ENCODE results near the gene IL18R1.

Gene IL18R1

DNA sequence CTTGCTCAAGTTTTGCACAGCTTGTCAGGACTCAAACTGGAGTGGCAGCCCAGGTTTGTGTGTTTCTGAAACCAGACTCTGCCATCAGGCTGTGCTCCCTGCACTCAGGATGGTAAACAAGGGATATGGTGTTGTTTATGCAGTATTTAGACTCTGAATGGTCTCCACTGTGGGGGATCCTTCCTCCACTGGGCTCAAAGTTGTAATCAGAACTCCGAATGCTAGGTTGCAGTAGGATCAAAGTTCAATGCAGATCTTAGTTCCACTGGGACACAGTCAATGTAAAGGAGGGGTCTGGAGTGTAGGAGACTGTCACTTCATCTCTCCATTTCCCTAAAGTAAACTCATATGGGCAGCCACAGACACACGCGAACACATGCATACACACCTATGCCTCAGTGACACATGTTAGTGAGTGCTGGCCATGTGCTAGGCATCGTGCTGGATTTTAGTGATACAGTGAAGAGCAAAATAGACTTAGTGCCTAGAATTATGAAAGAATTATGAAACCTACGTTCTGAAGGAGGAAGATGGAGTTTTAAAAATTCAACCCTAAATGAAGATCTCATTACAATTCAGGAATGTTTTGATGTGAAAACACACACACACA is 6.1 kb downstream of the IL18R1 start:
- no peak overlapping the region for H3K27ac ChIP-seq
- no peak for TF ChIP-seq ZFX (IDR thresholded peaks at IDR 0.05)
- TF ChIP-seq, protein P1, sequence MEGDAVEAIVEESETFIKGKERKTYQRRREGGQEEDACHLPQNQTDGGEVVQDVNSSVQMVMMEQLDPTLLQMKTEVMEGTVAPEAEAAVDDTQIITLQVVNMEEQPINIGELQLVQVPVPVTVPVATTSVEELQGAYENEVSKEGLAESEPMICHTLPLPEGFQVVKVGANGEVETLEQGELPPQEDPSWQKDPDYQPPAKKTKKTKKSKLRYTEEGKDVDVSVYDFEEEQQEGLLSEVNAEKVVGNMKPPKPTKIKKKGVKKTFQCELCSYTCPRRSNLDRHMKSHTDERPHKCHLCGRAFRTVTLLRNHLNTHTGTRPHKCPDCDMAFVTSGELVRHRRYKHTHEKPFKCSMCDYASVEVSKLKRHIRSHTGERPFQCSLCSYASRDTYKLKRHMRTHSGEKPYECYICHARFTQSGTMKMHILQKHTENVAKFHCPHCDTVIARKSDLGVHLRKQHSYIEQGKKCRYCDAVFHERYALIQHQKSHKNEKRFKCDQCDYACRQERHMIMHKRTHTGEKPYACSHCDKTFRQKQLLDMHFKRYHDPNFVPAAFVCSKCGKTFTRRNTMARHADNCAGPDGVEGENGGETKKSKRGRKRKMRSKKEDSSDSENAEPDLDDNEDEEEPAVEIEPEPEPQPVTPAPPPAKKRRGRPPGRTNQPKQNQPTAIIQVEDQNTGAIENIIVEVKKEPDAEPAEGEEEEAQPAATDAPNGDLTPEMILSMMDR (conservative IDR thresholded peaks at IDR 0.05): no peak

DNA sequence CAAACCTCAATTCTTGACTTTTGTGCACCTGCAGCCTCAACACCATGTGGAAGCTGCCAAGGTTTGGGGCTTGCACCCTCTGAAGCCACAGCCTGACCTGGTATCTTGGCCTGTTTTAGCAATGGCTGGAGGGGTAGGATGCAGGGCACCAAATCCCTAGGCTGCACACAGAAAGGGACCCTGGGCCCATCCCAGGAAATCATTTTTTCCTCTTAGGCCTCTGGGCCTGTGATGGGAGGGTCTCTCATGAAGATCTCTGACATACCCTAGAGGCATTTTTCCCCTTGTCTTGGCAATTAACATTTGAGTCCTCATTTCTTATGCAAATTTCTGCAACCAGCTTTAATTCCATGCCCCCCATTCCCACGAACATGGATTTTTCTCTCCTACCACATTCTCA is 10.2 kb downstream of the IL18R1 start:
- H3K27ac ChIP-seq: no peak overlapping the region
- TF ChIP-seq, protein P1 (conservative IDR thresholded peaks at IDR 0.05): no peak
- TF ChIP-seq ZFX (IDR thresholded peaks at IDR 0.05): no peak

DNA sequence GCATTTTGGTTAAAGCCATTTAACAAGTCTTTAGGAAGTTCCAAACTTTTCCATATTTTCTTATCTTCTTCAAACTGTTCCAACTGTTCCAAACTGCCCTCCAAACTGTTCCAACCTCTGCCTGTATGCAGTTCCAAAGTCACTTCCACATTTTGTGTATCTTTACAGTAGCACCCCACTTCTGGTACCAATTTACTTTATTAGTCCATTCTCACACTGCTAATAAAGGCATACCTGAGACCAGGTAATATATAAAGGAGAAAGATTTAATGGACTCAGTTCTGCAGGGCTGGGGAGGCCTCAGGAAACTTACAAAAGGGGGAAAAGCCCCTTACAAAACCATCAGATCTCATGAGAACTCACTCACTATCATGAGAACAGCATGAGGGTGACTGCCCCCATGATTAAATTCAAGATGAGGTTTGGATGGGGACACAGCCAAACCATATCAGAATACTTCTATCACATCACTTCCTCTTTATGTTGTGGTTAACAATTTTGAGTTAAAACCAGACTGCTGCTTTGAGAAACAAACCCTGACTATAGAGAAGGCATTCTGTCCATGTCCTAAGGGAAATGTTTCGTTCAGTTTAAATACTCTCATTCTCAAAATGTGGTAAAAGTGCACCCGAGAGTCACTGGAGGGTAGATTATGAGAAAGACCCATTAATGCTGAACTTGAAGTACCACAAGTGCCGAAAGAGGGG is 11.0 kb downstream of the IL18R1 start:
- H3K27ac ChIP-seq: no peak overlapping the region
- TF ChIP-seq, protein P1 (conservative IDR thresholded peaks at IDR 0.05): no peak
- no peak for TF ChIP-seq ZFX (IDR thresholded peaks at IDR 0.05)

DNA sequence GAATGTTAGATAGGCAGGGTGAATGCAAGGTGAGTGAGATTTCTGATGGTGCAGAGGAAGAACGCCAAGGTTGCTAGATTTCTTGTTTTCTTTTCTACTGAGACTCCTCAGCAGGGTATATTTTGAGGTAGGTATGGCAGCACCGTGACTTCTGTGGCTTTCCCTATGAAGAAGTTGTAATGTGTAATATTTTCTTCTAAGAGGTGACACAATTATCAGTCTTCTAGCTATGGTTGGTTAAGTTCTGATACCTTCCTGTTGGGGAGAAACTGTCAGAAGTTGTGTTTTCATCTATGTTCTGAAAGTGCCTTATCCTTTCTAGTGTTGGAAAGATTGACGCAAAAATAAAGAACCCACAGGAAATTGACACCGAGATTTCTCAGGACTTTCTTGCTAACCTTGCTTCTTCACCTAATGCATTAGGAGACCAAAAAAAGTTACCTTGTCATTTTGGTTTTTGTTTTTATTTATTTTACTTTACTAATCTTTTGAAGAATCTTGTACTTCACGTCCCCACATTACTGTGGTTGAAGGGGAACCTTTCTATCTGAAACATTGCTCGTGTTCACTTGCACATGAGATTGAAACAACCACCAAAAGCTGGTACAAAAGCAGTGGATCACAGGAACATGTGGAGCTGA is 11.9 kb downstream of the IL18R1 start:
- TF ChIP-seq, protein P1 (conservative IDR thresholded peaks at IDR 0.05): no peak
- no peak for TF ChIP-seq ZFX (IDR thresholded peaks at IDR 0.05)
- H3K27ac ChIP-seq: no peak overlapping the region

DNA sequence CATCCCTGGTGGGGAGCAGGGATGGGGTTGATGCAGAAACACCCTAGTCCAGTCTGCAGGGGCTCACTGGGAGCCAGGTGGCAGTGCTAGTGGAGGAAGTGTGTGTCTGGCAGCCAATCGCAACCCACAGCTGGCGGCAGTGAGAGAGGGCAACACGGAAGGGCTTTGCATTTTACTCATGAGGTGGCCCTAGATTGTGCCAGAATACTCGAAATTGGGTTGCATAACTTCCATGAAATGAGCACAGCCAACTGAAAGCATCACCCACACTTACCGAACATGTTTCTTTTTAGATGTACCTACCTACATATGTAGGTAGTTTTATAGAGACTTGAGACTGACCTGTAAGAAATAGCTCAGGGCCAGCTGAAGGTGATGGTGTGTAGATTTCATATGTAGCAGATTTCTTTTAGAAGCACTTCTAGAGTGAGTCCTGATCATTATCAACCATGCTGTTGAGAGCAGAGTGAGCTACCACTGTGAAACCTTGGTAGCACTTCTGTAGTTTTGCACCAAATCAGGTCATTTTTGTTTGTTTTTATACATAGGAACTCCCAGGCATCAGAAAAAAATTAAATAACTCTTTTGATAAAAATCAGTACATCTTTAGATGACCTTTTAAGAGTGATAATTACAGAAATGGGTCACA is 13.0 kb downstream of the IL18R1 start:
- TF ChIP-seq, protein P1 (conservative IDR thresholded peaks at IDR 0.05): no peak
- TF ChIP-seq ZFX (IDR thresholded peaks at IDR 0.05): no peak

DNA sequence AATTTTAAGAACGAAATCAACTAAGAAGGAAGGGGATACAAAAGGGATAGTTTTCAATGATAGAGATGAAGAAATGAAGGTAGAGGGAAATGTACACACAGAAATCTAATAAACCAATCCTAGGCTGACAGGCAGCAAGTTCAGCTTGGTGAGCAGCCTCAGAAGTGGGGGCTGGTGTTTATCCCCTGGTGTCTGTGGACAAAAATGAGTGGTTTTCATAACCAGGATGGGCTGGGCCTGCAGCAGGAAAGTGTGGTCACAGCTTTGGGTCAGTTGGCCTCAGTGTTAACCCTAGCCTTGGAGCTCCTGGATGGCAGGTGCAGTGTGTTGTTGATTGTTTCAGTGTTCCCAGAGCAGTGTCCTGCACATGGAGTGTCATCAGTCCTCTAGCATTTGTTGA is 14.3 kb downstream of the IL18R1 start:
- H3K27ac ChIP-seq: no peak overlapping the region
- TF ChIP-seq, protein P1 (conservative IDR thresholded peaks at IDR 0.05): no peak
- TF ChIP-seq ZFX (IDR thresholded peaks at IDR 0.05): no peak

More for the DNA sequence above, 13.0 kb downstream of the IL18R1 start:
- no peak overlapping the region for H3K27ac ChIP-seq
